Keratinocyte (primary cell): Measurements from ENCODE around the gene COL21A1. TPM values are rescaled to one million over a fixed set of nuclear protein-coding genes. Genes with fewer than 3 reads are reported as not detected.
"Not testable (repeated sequence)": the region's sequence is repeated elsewhere in the genome, so short reads cannot be mapped to it uniquely, and the experiment has no call there.

Experiments
- DNase-seq: peaks from one replicate; pipeline ENCODE4 v3.0.0-alpha.2; 2011; ENCODE audit warnings: low read depth, missing footprints, low spot score
- FAIRE-seq: peaks from 2 replicates; lab custom pipeline; 2011; peaks lifted over from hg19 to GRCh38; lab: Jason Lieb, UNC
- H2AFZ ChIP-seq: 2 replicates; pipeline ENCODE4 v1.6.0; 2012; ENCODE audit warnings: low read length, control low read depth, inconsistent platforms; ENCODE audit not compliant: control insufficient read depth
- H3K27ac ChIP-seq: 2 replicates; pipeline ENCODE4 v1.5.1; 2011; ENCODE audit warnings: low read length; ENCODE audit not compliant: control insufficient read depth, insufficient read depth
- H3K27me3 ChIP-seq: 3 replicates; pipeline ENCODE4 v1.6.0; 2011; ENCODE audit warnings: low read length; ENCODE audit not compliant: control insufficient read depth, insufficient read depth; ENCODE audit errors: extremely low read depth
- H3K36me3 ChIP-seq, 2 experiments: 2 replicates in 1 of 2; 3 replicates in 1 of 2; pipeline ENCODE4 v1.5.1; 2011; ENCODE audit warnings: low read length in 2 of 2, mild to moderate bottlenecking in 1 of 2; ENCODE audit not compliant: control insufficient read depth in 2 of 2, insufficient read depth in 2 of 2; ENCODE audit errors: extremely low read depth in 1 of 2
- H3K4me1 ChIP-seq: 3 replicates; pipeline ENCODE4 v1.5.1; 2011; ENCODE audit warnings: low read length; ENCODE audit not compliant: control insufficient read depth, insufficient read depth; ENCODE audit errors: extremely low read depth
- H3K4me2 ChIP-seq: 3 replicates; pipeline ENCODE4 v1.6.0; 2011; ENCODE audit warnings: low read depth, low read length; ENCODE audit not compliant: control insufficient read depth, insufficient read depth; ENCODE audit errors: extremely low read depth
- H3K4me3 ChIP-seq, 3 experiments: fragments of 200-600 bp in 1 of 3; sonication (generic) in 1 of 3; 2 replicates in 2 of 3; 3 replicates in 1 of 3; pipeline ENCODE4 v1.5.1; 2011 to 2016; ENCODE audit warnings: low read length in 3 of 3, mild to moderate bottlenecking in 3 of 3, control low read depth in 2 of 3, inconsistent platforms in 1 of 3, low read depth in 1 of 3, mixed read lengths in 1 of 3, mixed run types in 1 of 3, moderate library complexity in 1 of 3; ENCODE audit not compliant: control insufficient read depth in 2 of 3, insufficient read depth in 2 of 3; ENCODE audit errors: extremely low read depth in 1 of 3
- H3K79me2 ChIP-seq: 2 replicates; pipeline ENCODE4 v1.6.0; 2012; ENCODE audit warnings: low read length; ENCODE audit not compliant: control insufficient read depth, insufficient read depth
- H3K9ac ChIP-seq: 3 replicates; pipeline ENCODE4 v1.6.0; 2011; ENCODE audit warnings: low read length; ENCODE audit not compliant: control insufficient read depth, insufficient read depth; ENCODE audit errors: extremely low read depth
- H3K9me1 ChIP-seq: 3 replicates; pipeline ENCODE4 v1.6.0; 2011; ENCODE audit warnings: low read length; ENCODE audit not compliant: control insufficient read depth, insufficient read depth; ENCODE audit errors: extremely low read depth
- H3K9me3 ChIP-seq: 2 replicates; pipeline ENCODE4 v1.5.1; 2012; ENCODE audit warnings: low read depth, low read length; ENCODE audit not compliant: control insufficient read depth
- H4K20me1 ChIP-seq: 3 replicates; pipeline ENCODE4 v1.6.0; 2011; ENCODE audit warnings: low read length; ENCODE audit not compliant: control insufficient read depth, insufficient read depth; ENCODE audit errors: extremely low read depth
- EZH2 ChIP-seq: IDR thresholded peaks from one replicate; pipeline ENCODE4 v1.6.1; 2012; ENCODE audit warnings: inconsistent platforms, mild to moderate bottlenecking, low read length, moderate library complexity
- dilution Hi-C: fragments of 300-500 bp; cut with MboI; formaldehyde crosslinking; loops from one replicate; pipeline ENCODE4 v1.7.0; 2020; ENCODE audit warnings: low sequenced_read_pairs; ENCODE audit not compliant: extremely low pct_ligation_motif_present
- polyA plus RNA-seq, 5 experiments: library from polyadenylated mRNA; depleted of rRNA in 3 of 5; stranded (reverse) in 3 of 5; stranded (forward) in 1 of 5; unstranded in 1 of 5; fragments of >200 nt; gene quantifications; 1 replicate in 1 of 5; 2 replicates in 3 of 5; 3 replicates in 1 of 5; pipeline versions ENCODE4 v1.2.1 to v1.2.3, GENCODE V29; 2011 to 2012; ENCODE audit warnings: missing spikeins in 2 of 5, low read depth in 1 of 5, low replicate concordance in 1 of 5
- TF ChIP-seq, protein P1 (sequence below), 3 experiments: IDR thresholded peaks in 1 of 3; conservative IDR thresholded peaks in 1 of 3; optimal IDR thresholded peaks in 1 of 3; 2 replicates in 2 of 3; 3 replicates in 1 of 3; pipeline versions ENCODE3 to v1.5.1; 2011; ENCODE audit warnings: low read length in 3 of 3, mild to moderate bottlenecking in 3 of 3, moderate library complexity in 2 of 3, control low read depth in 1 of 3, inconsistent platforms in 1 of 3; ENCODE audit not compliant: insufficient read depth in 2 of 3; ENCODE audit errors: extremely low read depth in 1 of 3

Gene COL21A1
- polyA plus RNA-seq, 1 donor (not counting 4 experiments of a cell fraction or from before 2014, with no cell fraction given), result 0.16 TPM

- H3K4me2 ChIP-seq, result no peak overlapping the region
- no peaks in the 10 kb centered on the region for H3K4me1 ChIP-seq
- no peaks in the 10 kb centered on the region for H3K9me1 ChIP-seq
- H3K36me3 ChIP-seq, result no peaks in the 10 kb centered on the region
- no peaks in the 10 kb centered on the region for H4K20me1 ChIP-seq
- H3K9me3 ChIP-seq, result no peaks in the 10 kb centered on the region
- dilution Hi-C loops, result loop anchor here (25.0 kb wide), 1 partner anchor 254 kb away; no protein-coding TSS in a partner anchor
- H3K27ac ChIP-seq, result no peak overlapping the region
- no peaks in the 10 kb centered on the region for H3K79me2 ChIP-seq
- no peak overlapping the region for H3K9ac ChIP-seq
- no peak overlapping the region for H2AFZ ChIP-seq
- FAIRE-seq (no peak), DNase-seq (no peak)
- TF ChIP-seq EZH2, result no peak
- TF ChIP-seq, protein P1, sequence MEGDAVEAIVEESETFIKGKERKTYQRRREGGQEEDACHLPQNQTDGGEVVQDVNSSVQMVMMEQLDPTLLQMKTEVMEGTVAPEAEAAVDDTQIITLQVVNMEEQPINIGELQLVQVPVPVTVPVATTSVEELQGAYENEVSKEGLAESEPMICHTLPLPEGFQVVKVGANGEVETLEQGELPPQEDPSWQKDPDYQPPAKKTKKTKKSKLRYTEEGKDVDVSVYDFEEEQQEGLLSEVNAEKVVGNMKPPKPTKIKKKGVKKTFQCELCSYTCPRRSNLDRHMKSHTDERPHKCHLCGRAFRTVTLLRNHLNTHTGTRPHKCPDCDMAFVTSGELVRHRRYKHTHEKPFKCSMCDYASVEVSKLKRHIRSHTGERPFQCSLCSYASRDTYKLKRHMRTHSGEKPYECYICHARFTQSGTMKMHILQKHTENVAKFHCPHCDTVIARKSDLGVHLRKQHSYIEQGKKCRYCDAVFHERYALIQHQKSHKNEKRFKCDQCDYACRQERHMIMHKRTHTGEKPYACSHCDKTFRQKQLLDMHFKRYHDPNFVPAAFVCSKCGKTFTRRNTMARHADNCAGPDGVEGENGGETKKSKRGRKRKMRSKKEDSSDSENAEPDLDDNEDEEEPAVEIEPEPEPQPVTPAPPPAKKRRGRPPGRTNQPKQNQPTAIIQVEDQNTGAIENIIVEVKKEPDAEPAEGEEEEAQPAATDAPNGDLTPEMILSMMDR (optimal IDR thresholded peaks at IDR 0.05 in 1 of 3, IDR thresholded peaks at IDR 0.05 in 1 of 3, conservative IDR thresholded peaks at IDR 0.05 in 1 of 3; ENCODE audit: extremely low read depth in 1 of 3, insufficient read depth in 2 of 3, low read length in 3 of 3), result no peak
- H3K4me3 ChIP-seq, result no peak overlapping the region
- no peaks in the 10 kb centered on the region for H3K27me3 ChIP-seq
Measured at GRCh38 chr6:56266011-56266410, 18.6 kb upstream of the COL21A1 start.

- no peaks in the 10 kb centered on the region for H4K20me1 ChIP-seq
- dilution Hi-C loops, result loop anchor here (25.0 kb wide), 1 partner anchor 251 kb away; no protein-coding TSS in a partner anchor
- H2AFZ ChIP-seq, result no peak overlapping the region
- no peaks in the 10 kb centered on the region for H3K27me3 ChIP-seq
- H3K36me3 ChIP-seq, result no peaks in the 10 kb centered on the region
- no peaks in the 10 kb centered on the region for H3K9me3 ChIP-seq
- H3K4me2 ChIP-seq, result no peak overlapping the region
- H3K79me2 ChIP-seq, result no peaks in the 10 kb centered on the region
- H3K4me3 ChIP-seq, result no peak overlapping the region
- no peaks in the 10 kb centered on the region for H3K4me1 ChIP-seq
- TF ChIP-seq, protein P1 (optimal IDR thresholded peaks at IDR 0.05 in 1 of 3, IDR thresholded peaks at IDR 0.05 in 1 of 3, conservative IDR thresholded peaks at IDR 0.05 in 1 of 3; ENCODE audit: extremely low read depth in 1 of 3, insufficient read depth in 2 of 3, low read length in 3 of 3), result no peak
- no peak for TF ChIP-seq EZH2
- no peak overlapping the region for H3K27ac ChIP-seq
- DNase-seq (no peak), FAIRE-seq (no peak)
- no peaks in the 10 kb centered on the region for H3K9me1 ChIP-seq
- no peak overlapping the region for H3K9ac ChIP-seq
Measured at GRCh38 chr6:56263596-56264315, 16.4 kb upstream of the COL21A1 start.

DNA sequence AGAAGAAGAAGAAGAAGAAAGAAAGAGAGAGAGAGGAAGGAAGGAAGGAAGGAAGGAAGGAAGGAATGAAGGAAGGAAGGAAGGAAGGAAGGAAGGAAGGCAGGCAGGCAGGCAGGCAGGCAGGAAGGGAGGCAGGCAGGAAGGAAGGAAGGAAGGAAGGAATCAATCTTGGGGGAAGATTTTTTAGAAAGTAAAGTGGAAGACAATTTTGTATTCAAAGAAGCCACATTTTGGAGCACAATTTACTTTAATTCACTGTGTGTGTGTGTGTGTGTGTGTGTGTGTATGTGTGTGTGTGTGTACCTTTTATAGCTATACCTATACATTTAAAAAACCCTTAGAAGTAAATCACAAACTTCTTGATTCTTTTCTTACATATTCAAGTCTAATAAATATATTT lies 13.2 kb upstream of the COL21A1 start:
- not testable (repeated sequence) for H3K9me3 ChIP-seq, H3K4me3 ChIP-seq, H3K4me2 ChIP-seq, H3K36me3 ChIP-seq, H3K9me1 ChIP-seq, H3K27ac ChIP-seq, H3K9ac ChIP-seq, FAIRE-seq, H3K79me2 ChIP-seq, H3K27me3 ChIP-seq, H2AFZ ChIP-seq, H3K4me1 ChIP-seq, DNase-seq, H4K20me1 ChIP-seq
- dilution Hi-C loops, result loop anchor here (25.0 kb wide), 1 partner anchor 248 kb away; no protein-coding TSS in a partner anchor
